Stimulated activated CD4-positive, alpha-beta T cell treated with anti-CD3 and anti-CD28 coated beads, Interleukin-1b, Interleukin-23, amount 100 ng/mL, for 24 hours (primary cell): Measurements from ENCODE around the gene RUBCN.
"Not testable (repeated sequence)": the region's sequence is repeated elsewhere in the genome, so short reads cannot be mapped to it uniquely, and the experiment has no call there.

Experiments used
- DNase-seq, 4 experiments: peaks; one replicate each; pipeline ENCODE4 v3.0.0-alpha.2; 2020; ENCODE audit warnings: low read depth in 4 of 4, low spot score in 1 of 4

Gene RUBCN

DNA sequence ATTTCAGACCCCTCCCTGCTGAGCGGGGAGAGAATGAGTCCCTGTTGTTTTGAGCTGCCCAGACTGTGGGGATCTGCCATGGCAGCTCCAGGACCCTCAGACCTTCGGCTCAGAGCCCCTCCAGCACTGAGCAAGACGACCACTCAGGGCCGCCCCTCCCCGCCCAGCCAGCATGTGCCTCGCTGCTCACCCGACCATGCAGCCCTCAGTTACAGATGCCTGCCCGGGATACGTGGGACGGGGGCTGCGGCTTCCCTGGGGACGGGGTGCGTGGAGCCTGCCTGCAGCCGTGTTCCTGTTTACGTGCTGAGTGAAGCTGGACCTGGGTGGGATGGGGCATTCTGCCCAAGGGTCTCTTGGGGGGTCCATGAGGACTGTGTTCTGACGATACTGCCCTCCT lies 77.0 kb downstream of the RUBCN start:
- not testable (repeated sequence) for DNase-seq

DNA sequence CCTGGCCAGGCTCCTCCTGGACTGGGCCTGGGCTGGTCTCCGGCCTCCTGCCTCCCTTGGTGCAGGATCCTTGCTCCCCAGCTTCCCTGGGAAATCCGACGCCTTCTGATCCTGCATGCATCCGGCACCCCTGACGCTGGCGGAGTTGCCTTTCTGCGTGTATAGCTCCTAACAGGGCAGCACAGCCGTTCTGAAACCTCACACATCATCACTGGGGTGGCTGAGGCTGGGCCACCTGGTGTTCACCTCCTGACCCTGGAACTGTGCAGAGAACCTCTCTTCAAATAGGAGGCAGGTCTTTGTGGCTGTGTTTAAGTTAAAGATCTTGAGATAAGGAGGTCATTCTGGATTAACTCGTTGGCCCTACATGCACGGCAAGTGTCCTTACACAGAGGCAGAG lies 77.6 kb downstream of the RUBCN start:
- not testable (repeated sequence) for DNase-seq

DNA sequence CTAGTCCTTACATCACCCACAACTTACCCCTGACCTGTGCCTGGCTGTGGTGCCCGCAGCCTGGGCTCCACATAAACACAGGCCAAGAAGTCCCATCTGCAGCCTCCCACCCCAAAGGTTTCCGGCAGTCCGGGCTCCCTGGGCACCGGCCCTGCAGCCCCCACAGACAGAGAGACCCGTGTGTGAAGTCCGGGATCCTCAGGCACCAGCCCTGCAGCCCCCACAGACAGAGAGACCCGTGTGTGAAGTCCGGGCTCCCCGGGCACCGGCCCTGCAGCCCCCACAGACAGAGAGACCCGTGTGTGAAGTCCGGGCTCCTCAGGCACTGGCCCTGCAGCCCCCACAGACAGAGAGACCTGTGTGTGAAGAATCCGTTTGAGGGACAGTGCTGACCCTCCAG lies 78.0 kb downstream of the RUBCN start:
- DNase-seq = not testable (repeated sequence)

DNA sequence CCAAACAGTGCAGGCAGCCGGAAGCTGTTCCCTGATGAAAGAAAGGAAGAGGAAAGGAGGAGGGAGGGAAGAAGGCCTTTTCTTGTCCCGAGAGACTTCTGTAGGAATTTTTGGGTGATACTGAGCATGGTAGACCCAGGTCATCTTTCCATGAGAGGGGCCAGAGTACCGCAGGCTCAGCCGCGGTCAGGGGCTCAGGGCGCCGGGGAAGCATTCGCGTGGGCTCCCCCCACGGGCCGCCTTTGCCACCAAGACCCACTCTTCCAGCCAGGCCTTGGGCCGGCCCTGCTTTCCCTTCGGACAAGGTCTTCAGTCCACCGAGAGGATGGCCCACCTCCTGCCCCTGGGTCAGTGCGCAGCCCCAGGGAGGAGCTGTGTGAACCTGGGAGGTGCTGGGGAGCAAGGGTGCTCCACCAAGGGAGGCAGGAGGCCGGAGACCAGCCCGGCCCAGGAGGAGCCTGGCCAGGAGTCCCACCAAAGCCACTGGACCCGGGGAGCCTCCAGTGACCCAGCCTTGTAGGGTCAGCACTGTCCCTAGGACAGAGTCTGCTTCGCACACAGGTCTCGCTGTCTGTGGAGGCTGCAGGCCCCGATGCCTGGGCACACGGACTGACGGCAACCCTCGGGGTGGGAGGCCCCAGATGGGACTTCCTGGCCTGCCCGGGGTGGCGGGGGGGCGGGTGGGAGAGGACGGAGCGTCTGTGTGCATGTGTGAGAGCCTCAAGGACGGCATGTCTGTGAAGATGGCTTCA lies 79.0 kb downstream of the RUBCN start:
- DNase-seq = not testable (repeated sequence)

DNA sequence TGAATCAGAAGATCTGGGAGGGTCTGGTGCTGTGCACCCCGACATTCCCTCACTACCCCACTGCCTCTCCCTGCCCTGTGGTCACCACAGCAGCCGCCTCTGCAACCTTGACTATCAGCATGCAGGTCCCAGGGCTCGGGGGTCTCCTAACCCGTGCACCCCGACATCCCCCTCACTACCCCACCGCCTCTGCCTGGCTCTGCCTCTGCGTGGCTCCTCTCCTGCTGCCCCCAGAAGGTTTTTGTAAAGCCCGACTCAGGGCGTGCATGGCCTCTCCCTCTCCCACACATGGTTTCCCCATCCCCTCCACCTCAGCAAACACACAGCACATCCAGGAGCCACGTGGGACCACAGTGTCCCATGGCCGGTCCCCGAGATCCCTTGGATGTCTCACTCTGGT lies 79.7 kb downstream of the RUBCN start:
- not testable (repeated sequence) for DNase-seq

DNA sequence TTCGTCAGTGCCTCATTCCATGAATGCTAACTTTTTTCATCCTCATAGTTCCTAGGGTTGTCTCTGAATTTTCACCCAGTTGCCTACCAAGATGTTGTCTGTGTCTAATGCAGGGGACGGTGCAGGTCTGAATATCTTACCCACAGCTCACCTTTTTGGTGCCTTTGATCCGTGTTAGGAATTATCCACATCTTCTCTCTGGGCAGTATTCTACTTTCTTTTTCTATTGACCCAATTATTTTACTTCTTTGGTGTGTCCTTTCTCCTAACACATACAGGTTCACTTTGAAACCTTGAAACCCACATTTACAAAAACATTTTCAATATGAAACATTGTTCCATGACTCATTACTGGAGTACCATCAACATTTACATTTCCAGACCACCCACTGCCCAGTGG lies 80.6 kb downstream of the RUBCN start:
- not testable (repeated sequence) for DNase-seq

DNA sequence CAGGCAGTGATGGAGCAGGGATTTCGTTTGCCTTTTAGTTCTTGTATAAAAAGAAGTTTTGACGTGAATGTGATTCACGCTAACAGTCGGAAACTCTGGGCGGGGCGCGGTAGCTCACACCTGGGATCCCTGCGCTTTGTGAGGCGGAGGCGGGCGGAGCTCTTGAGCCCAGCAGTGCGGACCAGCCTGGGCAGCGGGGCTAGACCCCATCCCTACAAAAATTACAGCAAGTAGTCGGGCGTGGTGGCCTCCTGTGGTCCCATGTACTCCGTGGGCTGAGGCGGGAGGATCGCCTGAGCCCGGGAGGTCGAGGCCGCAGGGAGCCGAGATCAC lies 81.7 kb downstream of the RUBCN start:
- not testable (repeated sequence) for DNase-seq

DNA sequence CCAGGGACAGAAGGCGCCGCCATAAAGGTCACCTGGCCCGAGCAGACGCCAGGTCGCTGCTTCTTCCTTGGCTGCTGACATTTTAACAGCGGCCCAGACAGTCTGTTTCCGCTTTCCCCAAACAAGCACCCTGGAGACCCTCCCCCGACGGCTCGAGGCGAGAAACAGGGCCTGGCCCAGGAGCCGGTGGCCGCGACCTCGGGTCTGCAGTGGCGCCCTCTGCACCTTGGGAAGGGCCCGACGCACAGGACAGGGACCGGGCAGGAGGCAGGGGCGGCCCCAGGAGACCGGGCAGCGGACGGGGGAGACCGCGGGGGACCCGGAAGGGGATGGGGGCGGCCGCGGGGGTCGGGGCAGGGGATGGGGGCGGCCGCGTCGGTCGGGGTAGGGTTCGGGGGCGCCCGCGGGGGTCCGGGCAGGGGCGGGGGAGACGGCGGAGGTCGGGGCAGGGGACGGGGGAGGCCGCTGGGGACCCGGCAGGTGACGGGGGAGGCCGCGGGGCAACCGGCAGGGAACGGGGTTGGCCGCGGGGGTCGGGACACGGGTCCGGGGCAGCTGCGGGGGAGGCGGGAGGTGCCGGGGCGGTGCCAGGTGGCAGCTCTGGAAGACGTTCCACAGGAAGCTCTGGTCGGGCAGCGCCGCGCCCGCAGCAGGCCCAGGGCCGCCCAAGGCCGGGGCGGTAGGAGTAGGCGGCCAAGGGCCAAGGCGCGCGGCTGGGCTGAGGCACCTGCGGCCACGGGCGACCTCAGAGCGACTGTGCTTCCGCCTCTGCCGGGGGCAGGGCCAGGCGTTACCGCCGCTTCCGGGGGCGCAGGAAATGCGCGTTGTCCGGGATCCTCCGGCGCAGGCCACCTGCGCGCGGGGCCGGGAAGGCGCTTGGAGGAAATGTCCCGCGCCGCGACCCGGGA lies 82.4 kb downstream of the RUBCN start:
- peak in 2 of 4 experiments; percentile 21 to 23 for DNase-seq

DNA sequence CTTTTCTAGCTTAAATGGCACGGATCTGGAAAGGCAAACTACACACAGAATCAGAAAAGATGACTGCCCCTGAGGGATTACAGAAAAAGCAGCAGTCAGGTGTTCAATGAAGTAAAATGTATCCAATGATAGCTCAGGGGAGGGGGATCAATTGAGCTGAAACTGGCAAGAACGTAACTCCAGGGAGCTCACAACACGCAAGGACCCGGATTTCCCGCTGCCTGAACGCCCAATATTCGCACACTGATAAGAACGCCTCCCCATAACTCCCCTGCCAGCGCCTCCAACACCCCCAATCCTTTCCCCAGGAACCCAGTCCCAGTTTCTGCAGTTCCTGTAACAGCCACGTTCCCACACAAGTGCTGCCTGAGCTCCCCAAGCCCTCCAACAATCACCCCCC lies 83.8 kb downstream of the RUBCN start:
- DNase-seq = not testable (repeated sequence)

DNA sequence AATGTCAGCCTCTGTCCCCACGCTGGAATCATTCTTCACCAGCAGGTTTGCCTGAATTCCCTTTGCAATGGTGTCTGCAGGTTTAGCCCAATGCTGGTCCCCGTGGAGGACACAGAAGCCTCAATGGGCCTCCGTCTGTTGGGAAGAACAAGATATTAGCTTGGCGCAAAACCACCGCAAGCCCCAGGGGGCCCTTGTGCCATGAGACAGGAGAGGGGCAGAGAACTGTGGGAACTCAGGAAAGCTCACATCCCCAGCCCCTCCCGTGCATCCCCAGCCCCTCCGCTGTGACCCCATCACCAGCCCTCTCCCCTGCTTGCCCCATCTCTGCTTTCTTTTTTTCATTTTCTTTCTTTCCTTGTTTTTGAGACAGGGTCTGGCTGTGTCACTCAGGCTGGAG lies 89.1 kb downstream of the RUBCN start:
- not testable (repeated sequence) for DNase-seq

DNA sequence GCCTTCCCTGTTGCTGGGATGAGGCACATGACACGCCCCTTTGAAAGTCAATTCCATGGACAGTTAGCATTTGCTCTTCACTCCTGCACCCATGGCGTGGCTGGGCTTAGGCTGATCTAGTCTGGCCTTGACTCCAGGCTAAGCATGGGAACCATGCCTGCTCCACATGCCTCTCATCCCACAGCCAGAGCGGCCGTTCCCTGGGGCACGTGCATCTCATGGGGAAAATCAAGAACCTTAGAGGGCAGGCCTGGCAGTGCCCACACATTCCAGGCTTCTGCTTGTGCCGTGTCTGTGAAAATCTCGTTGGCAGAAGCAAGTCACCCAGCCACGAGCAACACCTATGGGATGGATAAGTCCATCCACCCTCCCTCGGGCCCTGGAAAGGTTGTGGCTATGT lies 89.5 kb downstream of the RUBCN start:
- not testable (repeated sequence) for DNase-seq

DNA sequence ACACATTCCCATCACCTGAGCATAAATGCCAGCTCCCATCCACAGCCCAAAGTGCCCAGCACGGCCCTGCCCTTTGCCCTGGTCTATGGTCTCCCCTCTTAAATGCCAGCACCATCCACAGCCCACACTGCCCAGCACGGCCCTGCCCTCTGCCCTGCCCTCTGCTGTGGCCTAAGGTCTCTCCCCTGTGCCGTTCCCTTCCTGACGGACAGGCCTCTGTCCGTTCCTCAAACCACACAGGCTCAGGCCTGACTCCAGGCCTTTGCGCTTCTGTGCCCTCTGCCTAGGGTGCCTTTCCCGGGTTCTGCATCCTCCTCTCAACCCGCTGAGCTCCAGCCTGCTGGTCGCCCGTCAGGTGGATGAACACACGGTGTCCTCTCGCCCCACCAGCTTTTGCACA lies 90.4 kb downstream of the RUBCN start:
- DNase-seq = not testable (repeated sequence)

DNA sequence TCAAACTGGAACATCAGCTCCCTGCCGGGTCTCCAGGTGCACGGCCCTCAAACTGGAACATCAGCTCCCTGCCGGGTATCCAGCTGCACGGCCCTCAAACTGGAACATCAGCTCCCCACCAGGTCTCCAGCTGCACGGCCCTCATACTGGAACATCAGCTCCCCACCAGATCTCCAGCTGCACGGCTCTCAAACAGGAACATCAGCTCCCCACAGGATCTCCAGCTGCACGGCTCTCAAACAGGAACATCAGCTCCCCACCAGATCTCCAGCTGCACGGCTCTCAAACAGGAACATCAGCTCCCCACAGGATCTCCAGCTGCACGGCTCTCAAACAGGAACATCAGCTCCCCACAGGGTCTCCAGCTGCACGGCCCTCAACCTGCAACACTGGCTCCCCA lies 99.1 kb downstream of the RUBCN start:
- not testable (repeated sequence) for DNase-seq

DNA sequence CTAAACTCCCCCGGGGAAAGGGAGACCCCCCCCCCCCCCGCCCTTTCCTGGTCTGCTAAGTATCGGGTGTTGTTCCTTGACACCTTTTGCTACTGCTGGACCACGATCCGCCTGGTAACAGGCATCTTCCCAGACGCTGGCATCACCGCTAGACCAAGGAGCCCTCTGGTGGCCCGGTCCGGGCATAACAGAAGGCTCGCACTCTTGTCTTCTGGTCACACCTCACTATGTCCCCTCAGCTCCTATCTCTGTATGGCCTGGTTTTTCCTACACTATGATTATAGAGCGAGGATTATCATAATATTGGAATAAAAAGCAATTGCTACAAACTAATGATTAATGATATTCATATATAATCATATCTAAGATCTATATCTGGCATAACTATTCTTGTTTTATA lies 104.7 kb downstream of the RUBCN start:
- not testable (repeated sequence) for DNase-seq

DNA sequence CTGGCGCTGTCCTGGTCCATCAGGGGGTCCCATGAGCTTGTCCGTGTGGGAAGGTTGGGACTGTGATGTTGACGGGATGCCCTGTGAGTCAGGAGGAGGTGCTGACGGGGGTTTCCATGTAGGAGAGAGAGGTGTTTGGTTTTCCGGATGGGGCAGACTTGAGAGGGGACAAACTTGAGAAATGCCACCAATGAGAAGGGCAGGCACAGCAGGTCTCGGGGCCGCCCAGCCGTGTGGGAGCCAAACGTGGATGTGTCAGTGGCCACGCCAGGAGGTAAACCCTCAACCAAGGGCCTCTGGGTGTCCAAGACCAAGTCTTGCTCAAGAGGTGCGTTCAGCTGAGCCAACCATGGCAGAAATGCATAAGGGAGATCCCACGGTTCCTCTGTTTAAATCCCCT lies 105.9 kb downstream of the RUBCN start:
- DNase-seq = not testable (repeated sequence)

DNA sequence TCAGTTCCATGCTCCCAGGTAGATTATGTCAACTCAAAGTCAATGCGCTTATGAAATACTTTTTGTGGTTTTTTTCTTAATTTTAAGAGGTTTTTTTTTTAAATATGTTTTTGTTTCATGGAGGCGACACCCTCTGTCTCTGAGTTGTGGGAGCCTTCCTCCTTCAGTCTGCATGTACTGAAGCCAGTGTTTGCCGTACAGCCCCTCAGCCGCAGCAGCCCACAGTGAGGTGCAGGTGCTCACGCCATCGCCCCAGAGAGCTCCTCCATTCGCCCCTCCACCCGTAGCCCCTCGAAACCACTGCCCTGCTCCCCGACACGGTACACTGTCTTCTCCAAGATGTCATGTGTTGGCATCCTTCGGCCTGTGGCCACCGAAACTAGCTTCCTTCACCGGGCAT lies 107.4 kb downstream of the RUBCN start:
- DNase-seq = not testable (repeated sequence)

DNA sequence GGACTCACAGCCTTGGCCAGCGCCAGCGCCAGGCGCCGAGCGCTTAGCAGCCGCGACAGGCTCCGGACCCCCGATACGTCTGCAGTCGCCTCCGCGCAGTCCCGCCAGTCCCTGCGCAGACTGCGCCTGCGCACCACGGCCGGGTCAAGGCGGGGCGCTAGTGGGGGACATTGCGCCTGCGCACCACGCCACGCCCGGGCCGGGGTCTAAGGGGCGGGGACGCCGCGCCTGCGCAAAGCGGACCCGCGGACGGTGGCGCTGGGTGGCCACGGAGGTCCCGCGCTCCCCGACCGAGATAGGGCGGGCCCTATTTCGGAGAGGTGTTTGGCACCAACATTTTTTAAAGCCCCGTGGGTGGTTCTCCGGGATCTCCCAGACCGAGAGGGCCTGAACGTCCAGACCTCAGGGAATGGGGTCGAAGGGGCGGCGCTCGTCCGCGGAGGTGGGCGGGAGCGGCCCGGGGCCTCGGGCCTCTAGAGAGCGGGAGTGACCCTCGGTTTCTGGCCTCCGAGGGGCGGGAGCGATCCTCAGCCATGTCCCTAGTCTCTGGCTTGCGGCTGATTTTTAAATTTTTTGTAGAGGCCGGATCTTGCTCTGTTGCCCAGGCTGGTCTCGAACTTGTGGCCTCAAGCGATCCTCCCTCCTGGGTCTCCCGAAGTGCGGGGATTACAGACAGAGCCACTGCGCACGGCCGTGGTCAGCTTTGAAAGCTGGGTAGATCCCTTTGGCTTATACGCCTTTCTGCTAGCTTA lies 108.8 kb downstream of the RUBCN start:
- DNase-seq = peak; percentile 69 to 87 (median 80)

DNA sequence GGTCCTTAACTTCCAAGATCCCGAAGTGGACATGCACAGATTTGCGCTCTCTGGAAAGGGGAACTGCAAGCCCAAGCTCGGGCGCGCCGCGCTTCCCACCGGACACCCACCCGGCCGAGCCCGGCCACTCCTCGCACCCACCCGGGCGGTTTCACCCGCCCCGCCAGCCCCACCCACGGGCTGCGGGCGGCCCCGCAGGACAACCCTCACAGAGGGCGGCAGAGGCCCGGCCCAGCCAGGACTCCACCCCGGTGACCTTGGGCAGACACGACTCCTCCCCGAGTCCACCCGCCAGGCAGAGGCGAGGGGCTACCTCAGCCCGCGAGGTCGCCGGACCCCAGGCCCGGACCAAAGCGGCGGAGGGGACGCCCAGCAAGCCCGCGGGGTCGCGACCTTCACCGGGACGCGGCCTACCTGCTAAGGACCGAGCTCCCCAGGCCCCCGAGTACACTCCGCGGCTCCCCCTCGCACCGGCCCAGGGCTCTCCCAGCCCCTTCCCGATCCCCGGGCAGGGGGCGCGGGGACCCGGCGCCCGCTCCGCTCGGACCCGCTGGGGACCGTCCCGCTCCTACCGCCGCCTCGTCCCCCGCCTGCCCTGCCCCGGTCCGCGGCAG lies 109.4 kb downstream of the RUBCN start:
- DNase-seq = not testable (repeated sequence)

DNA sequence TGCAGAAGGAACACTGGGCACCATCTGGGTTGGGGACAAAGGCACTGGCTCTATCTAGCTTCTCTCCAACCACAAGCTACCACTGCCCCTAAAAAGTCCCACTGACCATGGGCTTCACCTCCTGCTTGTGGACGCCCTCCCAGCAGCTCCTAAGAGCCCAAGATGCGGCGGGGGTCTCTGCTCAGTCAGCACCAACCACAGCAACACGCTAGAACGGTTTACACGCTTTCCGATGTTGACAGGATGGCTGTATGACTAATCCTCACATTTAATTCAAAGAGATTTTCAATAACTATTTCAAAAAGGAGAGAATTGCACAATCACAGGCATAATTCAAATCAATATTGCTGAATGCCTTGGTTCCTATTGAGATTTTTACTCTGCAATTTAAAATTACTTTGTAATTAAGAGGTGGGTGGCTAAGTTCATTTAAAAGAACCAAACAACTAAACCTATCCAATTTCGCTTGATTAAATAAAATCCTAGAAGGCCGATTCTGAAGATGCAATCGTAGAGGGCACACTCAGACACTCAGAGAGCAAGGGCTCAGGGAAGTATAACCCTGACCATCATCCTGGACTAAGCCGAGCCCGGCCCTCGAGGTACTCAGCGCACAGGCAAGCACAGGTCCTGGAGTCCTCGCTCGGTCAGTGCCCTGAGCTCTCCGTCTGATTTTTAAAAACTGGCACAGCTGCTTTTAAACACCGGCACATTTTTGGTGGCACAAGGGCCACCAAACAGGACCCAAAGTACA lies 110.1 kb downstream of the RUBCN start:
- not testable (repeated sequence) for DNase-seq

DNA sequence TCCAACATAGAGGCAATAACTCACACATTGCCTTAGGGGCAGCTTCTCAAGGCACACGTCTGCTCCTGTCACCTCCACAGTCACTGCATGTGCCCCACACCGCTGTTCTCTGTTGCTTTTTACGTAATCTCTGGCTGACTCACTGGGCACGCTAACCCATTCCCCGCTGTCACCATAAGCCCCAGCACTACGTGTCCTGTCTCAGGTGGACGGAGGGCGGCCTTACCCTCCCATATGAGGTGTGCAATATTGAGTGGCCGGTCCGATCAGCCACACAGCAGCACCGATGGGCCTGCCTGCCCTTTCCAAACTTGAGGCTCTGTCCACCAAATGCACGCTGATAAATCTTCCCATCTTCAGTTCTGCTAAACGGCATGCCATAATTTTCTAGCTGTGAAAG lies 115.2 kb downstream of the RUBCN start:
- DNase-seq = not testable (repeated sequence)
